Smooth muscle cell (in vitro differentiated cells): ENCODE measurements around the gene EXOC3. TPM values are rescaled to one million over a fixed set of nuclear protein-coding genes. Genes with fewer than 3 reads are reported as not detected.

ENCODE experiments used
- DNase-seq: peaks from one replicate; lab custom pipeline; 2025; ENCODE audit not compliant: unreplicated experiment; lab: John Stamatoyannopoulos, UW
- H2AFZ ChIP-seq: fragments of 200-600 bp; sonication (generic); 2 replicates; pipeline ENCODE4 v1.6.0; 2016; ENCODE audit warnings: antibody characterized with exemption, low read depth, mild to moderate bottlenecking
- H3F3A ChIP-seq: fragments of 200-600 bp; sonication (generic); 2 replicates; pipeline ENCODE4 v1.6.0; 2017; ENCODE audit warnings: antibody characterized with exemption, low read depth
- H3K27ac ChIP-seq: fragments of 200-600 bp; sonication (generic); 2 replicates; pipeline ENCODE4 v1.5.1; 2016; ENCODE audit warnings: low read depth, mild to moderate bottlenecking
- H3K27me3 ChIP-seq: fragments of 200-600 bp; sonication (generic); 2 replicates; pipeline ENCODE4 v1.6.1; 2016; ENCODE audit warnings: low read depth, mild to moderate bottlenecking
- H3K36me3 ChIP-seq: fragments of 200-600 bp; sonication (generic); 2 replicates; pipeline ENCODE4 v1.5.1; 2016; ENCODE audit warnings: low read depth
- H3K4me1 ChIP-seq: fragments of 200-600 bp; sonication (generic); 2 replicates; pipeline ENCODE4 v1.5.1; 2016; ENCODE audit warnings: low read depth
- H3K4me2 ChIP-seq: fragments of 200-600 bp; sonication (generic); 2 replicates; pipeline ENCODE4 v1.6.0; 2016; ENCODE audit warnings: mild to moderate bottlenecking
- H3K4me3 ChIP-seq: fragments of 200-600 bp; sonication (generic); 2 replicates; pipeline ENCODE4 v1.5.1; 2016; ENCODE audit warnings: mild to moderate bottlenecking
- H3K79me2 ChIP-seq: fragments of 200-600 bp; sonication (generic); 2 replicates; pipeline ENCODE4 v1.6.0; 2016; ENCODE audit warnings: low read depth, mild to moderate bottlenecking
- H3K9ac ChIP-seq: fragments of 200-600 bp; sonication (generic); 2 replicates; pipeline ENCODE4 v1.6.0; 2016; ENCODE audit warnings: low read depth
- H3K9me3 ChIP-seq: fragments of 200-600 bp; sonication (generic); replicated peaks from 2 replicates; pipeline ENCODE4 v1.5.1; 2016; ENCODE audit warnings: low read depth
- H4K20me1 ChIP-seq: fragments of 200-600 bp; sonication (generic); 2 replicates; pipeline ENCODE4 v1.6.0; 2016; ENCODE audit warnings: low read depth
- WGBS: methylation state at CpG from one replicate; pipeline ENCODE4 v1.1.7; 2016; ENCODE audit warnings: low lambda C conversion rate; 5-methylcytosine and 5-hydroxymethylcytosine counted together
- polyA plus RNA-seq: library from polyadenylated mRNA; unstranded; fragments of >200 nt; fragmentation: Nextera tagmentation; extraction: Ambion mirVana; gene quantifications from 2 replicates; pipeline ENCODE4 v1.2.1, GENCODE V29; 2016
- total RNA-seq: library from RNA; depleted of rRNA; stranded (reverse); fragments of >200 nt; gene quantifications from 2 replicates; pipeline ENCODE4 v1.2.3, GENCODE V29; 2014
- TF ChIP-seq, protein P1 (sequence below): fragments of 200-600 bp; sonication (generic); IDR thresholded peaks from 2 replicates; pipeline ENCODE4 v1.5.1; 2017; ENCODE audit warnings: borderline replicate concordance, mild to moderate bottlenecking, antibody characterized with exemption; ENCODE audit not compliant: insufficient read depth, poor library complexity, severe bottlenecking

Gene EXOC3
- total and polyA plus RNA-seq, 2 experiments from 2014 or later: 23.6 to 30.5 TPM

DNA sequence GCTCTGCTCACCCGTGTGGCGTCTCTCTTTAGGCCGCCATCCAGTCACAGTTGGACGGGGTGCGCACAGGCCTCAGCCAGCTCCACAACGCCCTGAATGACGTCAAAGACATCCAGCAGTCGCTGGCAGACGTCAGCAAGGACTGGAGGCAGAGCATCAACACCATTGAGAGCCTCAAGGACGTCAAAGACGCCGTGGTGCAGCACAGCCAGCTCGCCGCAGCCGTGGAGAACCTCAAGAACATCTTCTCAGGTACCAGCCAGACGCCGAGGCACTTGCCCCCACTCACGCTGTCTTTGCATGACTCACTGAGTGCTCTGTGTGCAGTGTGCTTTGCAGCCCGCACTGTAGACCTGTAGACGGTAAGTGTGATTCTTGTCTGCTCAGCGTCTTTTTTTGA is 4.5 kb downstream of the EXOC3 start:
- Histone ChIP-seq H3F3A (no peaks in the 10 kb centered on the region), H3K4me2 (no peak overlapping the region)

DNA sequence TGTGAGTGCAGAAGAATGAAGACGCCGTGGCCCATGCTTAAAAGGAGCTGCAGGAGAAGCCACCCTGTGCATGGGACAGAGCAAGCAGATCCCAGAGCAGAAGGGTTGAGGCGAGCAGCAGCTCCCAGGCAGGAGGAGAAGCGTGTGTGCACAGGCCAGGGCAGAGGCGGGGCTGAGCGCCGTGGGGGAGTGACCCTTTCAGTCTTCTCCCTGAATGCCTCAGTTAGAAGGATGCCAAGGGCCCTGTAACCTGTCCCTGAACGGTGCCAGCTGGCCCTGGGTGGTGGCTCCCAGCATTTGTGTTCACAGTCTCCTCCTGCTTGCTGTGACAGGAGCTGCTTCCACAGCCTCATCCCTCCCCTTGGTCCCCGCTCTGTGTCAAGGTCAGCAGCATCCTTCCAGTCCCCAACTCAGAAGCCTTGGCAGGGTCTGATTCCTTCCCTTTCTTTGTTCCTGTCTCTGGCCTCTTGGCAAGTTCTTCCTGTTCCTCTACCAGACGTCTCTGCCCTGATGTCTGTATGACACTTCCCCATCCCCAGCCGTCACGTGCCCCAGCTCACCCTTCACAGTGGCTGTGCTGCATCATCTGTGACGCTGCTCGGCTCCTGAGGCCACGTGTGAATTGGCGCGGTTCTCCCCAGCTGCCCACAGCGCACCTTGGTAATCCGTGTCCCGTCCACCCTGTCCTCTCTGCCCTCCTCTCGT is 5.2 kb downstream of the EXOC3 start:
- Histone ChIP-seq H3K79me2 (peaks cover 40% of the 10 kb centered on the region), H3K4me3 (no peak overlapping the region), H3K27me3 (no peaks in the 10 kb centered on the region), H3F3A (no peaks in the 10 kb centered on the region), H4K20me1 (peaks cover 9% of the 10 kb centered on the region), H3K9me3 (no peaks in the 10 kb centered on the region), H2AFZ (no peak overlapping the region), H3K4me2 (no peak overlapping the region), H3K27ac (no peak overlapping the region), H3K36me3 (peaks cover 23% of the 10 kb centered on the region), H3K4me1 (peaks cover 4% of the 10 kb centered on the region), H3K9ac (no peak overlapping the region)
- TF ChIP-seq, protein P1, sequence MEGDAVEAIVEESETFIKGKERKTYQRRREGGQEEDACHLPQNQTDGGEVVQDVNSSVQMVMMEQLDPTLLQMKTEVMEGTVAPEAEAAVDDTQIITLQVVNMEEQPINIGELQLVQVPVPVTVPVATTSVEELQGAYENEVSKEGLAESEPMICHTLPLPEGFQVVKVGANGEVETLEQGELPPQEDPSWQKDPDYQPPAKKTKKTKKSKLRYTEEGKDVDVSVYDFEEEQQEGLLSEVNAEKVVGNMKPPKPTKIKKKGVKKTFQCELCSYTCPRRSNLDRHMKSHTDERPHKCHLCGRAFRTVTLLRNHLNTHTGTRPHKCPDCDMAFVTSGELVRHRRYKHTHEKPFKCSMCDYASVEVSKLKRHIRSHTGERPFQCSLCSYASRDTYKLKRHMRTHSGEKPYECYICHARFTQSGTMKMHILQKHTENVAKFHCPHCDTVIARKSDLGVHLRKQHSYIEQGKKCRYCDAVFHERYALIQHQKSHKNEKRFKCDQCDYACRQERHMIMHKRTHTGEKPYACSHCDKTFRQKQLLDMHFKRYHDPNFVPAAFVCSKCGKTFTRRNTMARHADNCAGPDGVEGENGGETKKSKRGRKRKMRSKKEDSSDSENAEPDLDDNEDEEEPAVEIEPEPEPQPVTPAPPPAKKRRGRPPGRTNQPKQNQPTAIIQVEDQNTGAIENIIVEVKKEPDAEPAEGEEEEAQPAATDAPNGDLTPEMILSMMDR: no peak
- whole genome bisulfite sequencing: 95% methylated on average over 21 of the region's 21 CpGs
- no peak for DNase-seq

More for the DNA sequence above, 4.5 kb downstream of the EXOC3 start:
- Histone ChIP-seq H2AFZ (no peak overlapping the region), H3K9me3 (no peaks in the 10 kb centered on the region), H3K79me2 (peaks cover 40% of the 10 kb centered on the region), H4K20me1 (peaks cover 9% of the 10 kb centered on the region), H3K27me3 (no peaks in the 10 kb centered on the region), H3K4me3 (no peak overlapping the region), H3K36me3 (peaks cover 23% of the 10 kb centered on the region), H3K9ac (no peak overlapping the region), H3K27ac (no peak overlapping the region), H3K4me1 (peaks cover 6% of the 10 kb centered on the region)
- TF ChIP-seq, protein P1: no peak
- DNase-seq: no peak
- 92% methylated on average over 21 of the region's 21 CpGs for WGBS

DNA sequence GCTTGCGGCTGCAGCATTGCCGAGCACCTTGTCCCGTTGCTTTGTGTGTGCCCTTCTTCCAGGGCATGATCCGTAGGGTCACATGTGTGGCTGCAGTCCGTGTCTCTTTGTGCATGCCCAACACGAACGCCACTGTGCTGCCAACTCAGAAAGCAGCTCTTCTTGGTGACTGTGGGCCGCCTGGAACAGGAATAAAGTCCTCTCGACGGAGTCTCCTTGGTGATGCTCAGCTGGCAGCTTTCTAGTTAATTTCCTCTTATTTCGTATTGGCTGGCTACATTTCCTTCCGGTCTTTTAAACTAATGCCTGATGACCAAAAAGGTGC is 5.8 kb downstream of the EXOC3 start:
- Histone ChIP-seq H4K20me1 (peaks cover 9% of the 10 kb centered on the region), H3K79me2 (peaks cover 39% of the 10 kb centered on the region), H3K36me3 (peaks cover 23% of the 10 kb centered on the region), H3K27me3 (no peaks in the 10 kb centered on the region), H3K9me3 (no peaks in the 10 kb centered on the region), H3F3A (no peaks in the 10 kb centered on the region), H3K4me1 (peaks cover 3% of the 10 kb centered on the region), H3K27ac (no peak overlapping the region), H3K9ac (no peak overlapping the region), H3K4me3 (no peak overlapping the region), H2AFZ (no peak overlapping the region), H3K4me2 (no peak overlapping the region)
- WGBS: 98% methylated on average over 12 of the region's 12 CpGs
- DNase-seq: no peak
- TF ChIP-seq, protein P1: no peak

DNA sequence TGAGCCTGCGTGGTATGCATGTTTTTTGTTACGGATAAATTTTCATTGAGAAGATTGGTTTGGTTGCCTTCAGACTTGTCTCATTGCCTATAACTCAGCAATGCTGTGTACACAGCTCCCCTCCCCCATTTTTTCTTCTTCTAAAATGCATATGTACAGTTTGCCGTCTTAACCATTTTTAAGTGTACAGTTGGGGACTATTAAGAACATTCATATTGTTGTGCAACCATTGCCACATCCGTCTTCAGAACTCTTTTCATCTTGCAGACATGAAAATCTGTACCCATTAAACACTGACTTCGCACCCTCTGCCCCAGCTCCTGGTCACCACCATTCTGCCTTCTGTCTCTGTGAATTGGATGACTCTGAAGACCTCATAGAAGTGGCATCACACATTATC is 6.2 kb downstream of the EXOC3 start:
- H3K27ac ChIP-seq: no peak overlapping the region
- no peak overlapping the region for H3K4me3 ChIP-seq
- H2AFZ ChIP-seq: no peak overlapping the region
- H3K36me3 ChIP-seq: peaks cover 23% of the 10 kb centered on the region
- WGBS: 95% methylated on average over 5 of the region's 5 CpGs
- H3K4me1 ChIP-seq: no peaks in the 10 kb centered on the region
- H3K27me3 ChIP-seq: no peaks in the 10 kb centered on the region
- TF ChIP-seq, protein P1: no peak
- H3K9ac ChIP-seq: no peak overlapping the region
- no peaks in the 10 kb centered on the region for H3F3A ChIP-seq
- H3K9me3 ChIP-seq: no peaks in the 10 kb centered on the region
- no peak for DNase-seq
- peaks cover 35% of the 10 kb centered on the region for H3K79me2 ChIP-seq
- peaks cover 12% of the 10 kb centered on the region for H4K20me1 ChIP-seq
- H3K4me2 ChIP-seq: no peak overlapping the region
